B cell (primary cell): ENCODE measurements around the gene TBC1D22A.

Source experiments
- CTCF ChIP-seq: fragments of 200-600 bp; IDR thresholded peaks from one replicate; pipeline ENCODE4 v1.8.0; 2022; ENCODE audit warnings: antibody characterized with exemption, mild to moderate bottlenecking
- EZH2 ChIP-seq: IDR thresholded peaks from 2 replicates; pipeline ENCODE4 v1.6.1; 2012; ENCODE audit warnings: borderline replicate concordance, low read depth, mild to moderate bottlenecking, moderate library complexity, low read length; ENCODE audit not compliant: insufficient read depth, poor library complexity, severe bottlenecking

- TF ChIP-seq CTCF (no peak), EZH2 (no peak)
Observed at GRCh38 chr22:47002692-47003091, 240.2 kb downstream of the TBC1D22A start.
